HepG2 (cell line): ENCODE measurements around the gene OR10W1. TPM values are rescaled to one million over a fixed set of nuclear protein-coding genes. Genes with fewer than 3 reads are reported as not detected.

Source experiments
- ATAC-seq: fragments of 200-7000 bp; cut with Tn5 transposase; 3 replicates; pipeline ENCODE4 v1.9.1; 2020; ENCODE audit warnings: mild to moderate bottlenecking, moderate library complexity
- BruUV-seq: library from RNA; stranded (reverse); fragments of 400-500 nt; replicated peaks from 2 replicates; lab custom pipeline; 2021; lab: Mats Ljungman, UMichigan
- CTCF ChIA-PET: fragments of 300-600 bp; formaldehyde crosslinking; extraction: SDS; loops from one replicate; lab custom pipeline; 2021; ENCODE audit warnings: low total read pairs, inconsistent platforms, low intra/inter-chr PET ratio; lab: Yijun Ruan, JAX
- POLR2A ChIA-PET: fragments of 350-600 bp; sonication (Branson Sonifier 250); formaldehyde crosslinking; loops from one replicate; lab custom pipeline; 2020; ENCODE audit warnings: antibody characterized with exemption, inconsistent platforms; lab: Yijun Ruan, JAX
- DNase-seq: peaks from one replicate; pipeline ENCODE4 v3.0.0-alpha.2; 2015; ENCODE audit warnings: low spot score
- FAIRE-seq: peaks from 3 replicates; lab custom pipeline; 2011; peaks lifted over from hg19 to GRCh38; lab: Jason Lieb, UNC
- H2AFZ ChIP-seq: one replicate; pipeline ENCODE4 v1.6.1; 2011; ENCODE audit warnings: low read length, inconsistent platforms
- H3K27ac ChIP-seq: fragments of 300-600 bp; 3 replicates; pipeline ENCODE4 v1.8.0; 2011; ENCODE audit warnings: mixed run types, mild to moderate bottlenecking, mixed read lengths, low read length, inconsistent platforms; ENCODE audit not compliant: insufficient read depth; ENCODE audit errors: extremely low read length
- H3K27me3 ChIP-seq, 2 experiments: fragments of 200-600 bp in 1 of 2; 2 replicates in 1 of 2; 3 replicates in 1 of 2; pipeline versions ENCODE4 v1.6.0 to v1.8.0; 2011; ENCODE audit warnings: low read length in 2 of 2, mild to moderate bottlenecking in 2 of 2, moderate library complexity in 2 of 2, inconsistent platforms in 1 of 2; ENCODE audit not compliant: insufficient read depth in 2 of 2, control insufficient read depth in 1 of 2
- H3K36me3 ChIP-seq, 2 experiments: fragments of 200-600 bp in 1 of 2; replicated peaks in 1 of 2; 2 replicates in 1 of 2; 3 replicates in 1 of 2; pipeline versions ENCODE4 v1.5.1 to v1.8.0; 2011; ENCODE audit warnings: low read length in 2 of 2, inconsistent platforms in 1 of 2; ENCODE audit not compliant: insufficient read depth in 2 of 2, control insufficient read depth in 1 of 2
- H3K4me1 ChIP-seq: 2 replicates; pipeline ENCODE4 v1.5.1; 2012; ENCODE audit warnings: low read length, inconsistent platforms; ENCODE audit not compliant: insufficient read depth
- H3K4me2 ChIP-seq: 2 replicates; pipeline ENCODE4 v1.6.0; 2011; ENCODE audit warnings: low read depth, low read length, inconsistent platforms
- H3K4me3 ChIP-seq, 3 experiments: fragments of 200-600 bp in 1 of 3; sonication (generic), shearing (Covaris generic) in 1 of 3; replicated peaks in 1 of 3; 2 replicates each; pipeline ENCODE4 v1.5.1; 2011 to 2016; ENCODE audit warnings: low read length in 3 of 3, inconsistent platforms in 2 of 3, low read depth in 2 of 3, mild to moderate bottlenecking in 2 of 3, control low read depth in 1 of 3, mixed read lengths in 1 of 3; ENCODE audit not compliant: insufficient read depth in 1 of 3
- H3K79me2 ChIP-seq: one replicate; pipeline ENCODE4 v1.6.1; 2011; ENCODE audit warnings: low read length, inconsistent platforms; ENCODE audit not compliant: insufficient read depth
- H3K9ac ChIP-seq: 2 replicates; pipeline ENCODE4 v1.6.0; 2011; ENCODE audit warnings: mild to moderate bottlenecking, low read depth, low read length, inconsistent platforms; ENCODE audit not compliant: insufficient read depth
- H3K9me3 ChIP-seq: 2 replicates; pipeline ENCODE4 v1.5.1; 2012; ENCODE audit warnings: mild to moderate bottlenecking, low read length
- H4K20me1 ChIP-seq: 2 replicates; pipeline ENCODE4 v1.6.0; 2011; ENCODE audit warnings: inconsistent platforms, mild to moderate bottlenecking, low read length, moderate library complexity; ENCODE audit not compliant: insufficient read depth
- BORCS8-MEF2B ChIP-seq: sonication (generic); formaldehyde crosslinking; IDR thresholded peaks from 2 replicates; pipeline ENCODE4 v1.8.0; 2022; ENCODE audit warnings: mild to moderate bottlenecking, missing genetic modification reagents
- E2F5 ChIP-seq: sonication (generic); formaldehyde crosslinking; conservative IDR thresholded peaks from 2 replicates; pipeline ENCODE4 v1.4.0; 2020; ENCODE audit warnings: missing genetic modification reagents
- KLF6 ChIP-seq: IDR thresholded peaks from 2 replicates; pipeline ENCODE4 v1.8.0; 2016; ENCODE audit warnings: missing biosample characterization, missing genetic modification reagents
- MTF2 ChIP-seq: sonication (generic); formaldehyde crosslinking; IDR thresholded peaks from 2 replicates; pipeline ENCODE4 v1.5.0; 2020; ENCODE audit warnings: missing genetic modification reagents, borderline replicate concordance
- NFKBIZ ChIP-seq: IDR thresholded peaks from 2 replicates; pipeline ENCODE4 v1.6.1; 2018; ENCODE audit warnings: missing genetic modification reagents, missing compliant biosample characterization
- YEATS4 ChIP-seq: sonication (generic); formaldehyde crosslinking; IDR thresholded peaks from 2 replicates; pipeline ENCODE4 v1.4.0; 2020; ENCODE audit warnings: missing genetic modification reagents, borderline replicate concordance
- ZBTB42 ChIP-seq: sonication (generic); formaldehyde crosslinking; IDR thresholded peaks from 2 replicates; pipeline ENCODE4 v1.5.0; 2020; ENCODE audit warnings: mild to moderate bottlenecking, missing genetic modification reagents
- ZNF101 ChIP-seq: sonication (generic); formaldehyde crosslinking; IDR thresholded peaks from 2 replicates; pipeline ENCODE4 v1.4.0; 2020; ENCODE audit warnings: mild to moderate bottlenecking, low read depth, missing genetic modification reagents, borderline replicate concordance
- ZNF589 ChIP-seq: sonication (generic); formaldehyde crosslinking; conservative IDR thresholded peaks from 2 replicates; pipeline ENCODE4 v1.8.0; 2022; ENCODE audit warnings: mild to moderate bottlenecking, moderate library complexity, missing genetic modification reagents
- ZNF713 ChIP-seq: sonication (generic); formaldehyde crosslinking; IDR thresholded peaks from 2 replicates; pipeline ENCODE4 v1.4.0; 2020; ENCODE audit warnings: mild to moderate bottlenecking, missing genetic modification reagents
- WGBS: methylation state at CpG from one replicate; pipeline ENCODE4 v1.1.6; 2017; ENCODE audit warnings: low lambda C conversion rate; 5-methylcytosine and 5-hydroxymethylcytosine counted together
- in situ Hi-C: cut with HindIII; loops from 2 replicates; pipeline ENCODE4 v1.10.0; 2017; ENCODE audit warnings: low pct_unique_long_range_greater_than_20kb; ENCODE audit not compliant: extremely low pct_ligation_motif_present
- intact Hi-C: fragments of 100-400 bp; cut with micrococcal nuclease; formaldehyde crosslinking; loops from one replicate; pipeline ENCODE4 v1.10.0; 2022; ENCODE audit not compliant: unreplicated experiment
- polyA plus RNA-seq, 8 experiments: library from polyadenylated mRNA; depleted of rRNA in 3 of 8; stranded (reverse) in 7 of 8; unstranded in 1 of 8; fragments of >200 nt; fragmentation: Illumina TruSeq in 4 of 8; extraction: Trizol in 4 of 8; gene quantifications; 2 replicates each; pipeline versions ENCODE4 v1.2.1 to v1.2.3, GENCODE V29; 2011 to 2016; ENCODE audit warnings: low read depth in 4 of 8, missing spikeins in 1 of 8, mixed read lengths in 1 of 8; ENCODE audit not compliant: insufficient read depth in 1 of 8
- total RNA-seq, 5 experiments: library from RNA; depleted of rRNA; stranded (reverse); fragments of >200 nt; fragmentation: Illumina TruSeq; extraction: Trizol; gene quantifications; 2 replicates each; pipeline ENCODE4 v1.2.3, GENCODE V29; 2016; ENCODE audit warnings: low read depth in 1 of 5
- TF ChIP-seq, protein P1 (sequence below): sonication (generic); formaldehyde crosslinking; IDR thresholded peaks from 2 replicates; pipeline ENCODE4 v1.5.1; 2020; ENCODE audit warnings: mild to moderate bottlenecking, missing genetic modification reagents, moderate library complexity

OR10W1 gene
- total and polyA plus RNA-seq, 2 of the 13 experiments (the other 11 are each of a cell fraction or from before 2014, with no cell fraction given), result not detected

GRCh38 chr11:58289266-58289665 is 21.2 kb upstream of the OR10W1 start:
- ATAC-seq (no peak), FAIRE-seq (no peak), DNase-seq (no peak)
- intact Hi-C loops, result loop anchor here (5.0 kb wide), 1 partner anchor 472 kb away; no protein-coding TSS in a partner anchor
- H3K79me2 ChIP-seq, result no peaks in the 10 kb centered on the region
- 0 out of 2 replicates have a peak, but pooled peaks cover 9% of the 10 kb centered on the region for H3K4me1 ChIP-seq
- H4K20me1 ChIP-seq, result no peaks in the 10 kb centered on the region
- no peak overlapping the region for H3K27ac ChIP-seq
- BruUV-seq, result no TSS peak
- in situ Hi-C loops, result loop anchor here (10.0 to 25.0 kb wide), 2 partner anchors 464 to 627 kb away; partner anchors contain the start of genes CLP1 and ZDHHC5
- H3K36me3 ChIP-seq, result no peaks in the 10 kb centered on the region
- CTCF ChIA-PET, result no interaction called here
- no peak overlapping the region for H3K9ac ChIP-seq
- 18% methylated on average over 4 of the region's 4 CpGs for WGBS
- no peak overlapping the region for H3K4me3 ChIP-seq
- no peaks in the 10 kb centered on the region for H3K9me3 ChIP-seq
- H2AFZ ChIP-seq, result no peak overlapping the region
- TF ChIP-seq ZNF589 (CRISPR knock-in tag) (no peak), NFKBIZ (no peak), E2F5 (no peak), YEATS4 (CRISPR knock-in tag) (no peak), KLF6 (CRISPR knock-in tag) (no peak), BORCS8-MEF2B (CRISPR knock-in tag) (no peak), ZBTB42 (CRISPR knock-in tag) (no peak), ZNF713 (CRISPR knock-in tag) (no peak), ZNF101 (CRISPR knock-in tag) (no peak), MTF2 (no peak)
- TF ChIP-seq, protein P1, sequence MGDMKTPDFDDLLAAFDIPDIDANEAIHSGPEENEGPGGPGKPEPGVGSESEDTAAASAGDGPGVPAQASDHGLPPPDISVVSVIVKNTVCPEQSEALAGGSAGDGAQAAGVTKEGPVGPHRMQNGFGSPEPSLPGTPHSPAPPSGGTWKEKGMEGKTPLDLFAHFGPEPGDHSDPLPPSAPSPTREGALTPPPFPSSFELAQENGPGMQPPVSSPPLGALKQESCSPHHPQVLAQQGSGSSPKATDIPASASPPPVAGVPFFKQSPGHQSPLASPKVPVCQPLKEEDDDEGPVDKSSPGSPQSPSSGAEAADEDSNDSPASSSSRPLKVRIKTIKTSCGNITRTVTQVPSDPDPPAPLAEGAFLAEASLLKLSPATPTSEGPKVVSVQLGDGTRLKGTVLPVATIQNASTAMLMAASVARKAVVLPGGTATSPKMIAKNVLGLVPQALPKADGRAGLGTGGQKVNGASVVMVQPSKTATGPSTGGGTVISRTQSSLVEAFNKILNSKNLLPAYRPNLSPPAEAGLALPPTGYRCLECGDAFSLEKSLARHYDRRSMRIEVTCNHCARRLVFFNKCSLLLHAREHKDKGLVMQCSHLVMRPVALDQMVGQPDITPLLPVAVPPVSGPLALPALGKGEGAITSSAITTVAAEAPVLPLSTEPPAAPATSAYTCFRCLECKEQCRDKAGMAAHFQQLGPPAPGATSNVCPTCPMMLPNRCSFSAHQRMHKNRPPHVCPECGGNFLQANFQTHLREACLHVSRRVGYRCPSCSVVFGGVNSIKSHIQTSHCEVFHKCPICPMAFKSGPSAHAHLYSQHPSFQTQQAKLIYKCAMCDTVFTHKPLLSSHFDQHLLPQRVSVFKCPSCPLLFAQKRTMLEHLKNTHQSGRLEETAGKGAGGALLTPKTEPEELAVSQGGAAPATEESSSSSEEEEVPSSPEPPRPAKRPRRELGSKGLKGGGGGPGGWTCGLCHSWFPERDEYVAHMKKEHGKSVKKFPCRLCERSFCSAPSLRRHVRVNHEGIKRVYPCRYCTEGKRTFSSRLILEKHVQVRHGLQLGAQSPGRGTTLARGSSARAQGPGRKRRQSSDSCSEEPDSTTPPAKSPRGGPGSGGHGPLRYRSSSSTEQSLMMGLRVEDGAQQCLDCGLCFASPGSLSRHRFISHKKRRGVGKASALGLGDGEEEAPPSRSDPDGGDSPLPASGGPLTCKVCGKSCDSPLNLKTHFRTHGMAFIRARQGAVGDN (CRISPR knock-in tag), result no peak
- H3K27me3 ChIP-seq, result no peaks in the 10 kb centered on the region; a peak in 1 of 5 replicates
- POLR2A ChIA-PET, result no interaction called here
- H3K4me2 ChIP-seq, result no peak overlapping the region
